CD14-positive monocyte (primary cell): ENCODE data around the gene SLC22A31. TPM values are rescaled to one million over a fixed set of nuclear protein-coding genes. Genes with fewer than 3 reads are reported as not detected.

Source experiments
- DNase-seq, 3 donors: peaks; one replicate each; pipeline ENCODE4 v3.0.0-alpha.2; 2011 to 2022
- H2AFZ ChIP-seq: 2 replicates; pipeline ENCODE4 v1.6.0; 2012; ENCODE audit warnings: mild to moderate bottlenecking, low read depth, low read length, inconsistent platforms; ENCODE audit not compliant: insufficient read depth, poor library complexity, severe bottlenecking
- H3K27ac ChIP-seq, 2 donors: 1 replicate in 1 of 2; 2 replicates in 1 of 2; pipeline ENCODE4 v1.5.1; 2012 to 2013; ENCODE audit warnings: low read length in 2 of 2, control low read depth in 1 of 2, inconsistent platforms in 1 of 2, low read depth in 1 of 2, mild to moderate bottlenecking in 1 of 2
- H3K27me3 ChIP-seq, 2 donors: one replicate each; pipeline versions ENCODE4 v1.6.0 to v1.6.1; 2011 to 2013; ENCODE audit warnings: low read length in 2 of 2; ENCODE audit not compliant: control insufficient read depth in 2 of 2, insufficient read depth in 2 of 2
- H3K36me3 ChIP-seq, 2 donors: replicated peaks in 1 of 2; 1 replicate in 1 of 2; 2 replicates in 1 of 2; pipeline versions ENCODE4 v1.5.1 to v1.6.1; 2012 to 2013; ENCODE audit warnings: low read length in 2 of 2, control low read depth in 1 of 2, inconsistent platforms in 1 of 2, mild to moderate bottlenecking in 1 of 2; ENCODE audit not compliant: insufficient read depth in 2 of 2, control insufficient read depth in 1 of 2
- H3K4me1 ChIP-seq, 2 donors: 1 replicate in 1 of 2; 2 replicates in 1 of 2; pipeline versions ENCODE4 v1.5.1 to v1.6.1; 2012 to 2013; ENCODE audit warnings: low read length in 2 of 2, control low read depth in 1 of 2, inconsistent platforms in 1 of 2, mild to moderate bottlenecking in 1 of 2, moderate library complexity in 1 of 2; ENCODE audit not compliant: insufficient read depth in 2 of 2, control insufficient read depth in 1 of 2
- H3K4me2 ChIP-seq: replicated peaks from 2 replicates; pipeline ENCODE3; 2012; ENCODE audit warnings: low read length, moderate library complexity, mild to moderate bottlenecking; ENCODE audit not compliant: poor library complexity, severe bottlenecking; ENCODE audit errors: extremely low read depth
- H3K4me3 ChIP-seq, 3 experiments: fragments of 200-600 bp in 1 of 3; sonication (generic) in 1 of 3; replicated peaks in 1 of 3; 1 replicate in 2 of 3; 2 replicates in 1 of 3; pipeline ENCODE4 v1.5.1; 2011 to 2013; ENCODE audit warnings: low read length in 3 of 3, mild to moderate bottlenecking in 3 of 3, control low read depth in 2 of 3, low read depth in 2 of 3, inconsistent platforms in 1 of 3, moderate library complexity in 1 of 3
- H3K79me2 ChIP-seq: 2 replicates; pipeline ENCODE4 v1.6.0; 2012; ENCODE audit warnings: mild to moderate bottlenecking, control low read depth, inconsistent platforms, low read length, moderate library complexity; ENCODE audit not compliant: insufficient read depth
- H3K9ac ChIP-seq: 2 replicates; pipeline ENCODE4 v1.6.0; 2017; ENCODE audit warnings: low read length, mild to moderate bottlenecking; ENCODE audit not compliant: insufficient read depth, poor library complexity, severe bottlenecking
- H3K9me3 ChIP-seq, 2 donors: replicated peaks in 1 of 2; 1 replicate in 1 of 2; 2 replicates in 1 of 2; pipeline versions ENCODE4 v1.5.1 to v1.6.1; 2012 to 2013; ENCODE audit warnings: low read length in 2 of 2, control low read depth in 1 of 2; ENCODE audit not compliant: control insufficient read depth in 1 of 2, insufficient read depth in 1 of 2
- H4K20me1 ChIP-seq: 2 replicates; pipeline ENCODE4 v1.6.0; 2012; ENCODE audit warnings: mild to moderate bottlenecking, low read length, control low read depth, moderate library complexity; ENCODE audit not compliant: insufficient read depth
- H3K27ac Mint-ChIP-seq, 7 donors: one replicate each; pipeline ENCODE4 v1.8.0; 2020; ENCODE audit warnings: mild to moderate bottlenecking in 7 of 7, mixed read lengths in 7 of 7, moderate library complexity in 6 of 7, inconsistent platforms in 2 of 7
- H3K27me3 Mint-ChIP-seq, 3 donors: one replicate each; pipeline ENCODE4 v1.8.0; 2021 to 2022; ENCODE audit warnings: low read depth in 3 of 3, mild to moderate bottlenecking in 3 of 3, mixed read lengths in 3 of 3, moderate library complexity in 3 of 3, inconsistent platforms in 1 of 3
- H3K36me3 Mint-ChIP-seq, 2 donors: one replicate each; pipeline ENCODE4 v1.8.0; 2020; ENCODE audit warnings: mixed read lengths in 2 of 2, inconsistent platforms in 1 of 2, mild to moderate bottlenecking in 1 of 2
- H3K4me1 Mint-ChIP-seq: one replicate; pipeline ENCODE4 v1.8.0; 2020; ENCODE audit warnings: mild to moderate bottlenecking, mixed read lengths
- H3K4me3 Mint-ChIP-seq, 2 donors: one replicate each; pipeline ENCODE4 v1.8.0; 2020; ENCODE audit warnings: mild to moderate bottlenecking in 2 of 2, mixed read lengths in 2 of 2, moderate library complexity in 1 of 2
- H3K9me3 Mint-ChIP-seq, 7 donors: one replicate each; pipeline ENCODE4 v1.8.0; 2020 to 2022; ENCODE audit warnings: mixed read lengths in 7 of 7, mild to moderate bottlenecking in 6 of 7, moderate library complexity in 6 of 7, inconsistent platforms in 2 of 7
- CTCF ChIP-seq: fragments of 200-600 bp; IDR thresholded peaks from one replicate; pipeline ENCODE4 v1.8.0; 2022; ENCODE audit warnings: antibody characterized with exemption, mild to moderate bottlenecking
- WGBS: methylation state at CpG from one replicate; pipeline ENCODE4 v1.1.5; 2013; ENCODE audit warnings: missing lambda C conversion rate; ENCODE audit not compliant: insufficient coverage; 5-methylcytosine and 5-hydroxymethylcytosine counted together
- intact Hi-C, 2 donors: fragments of 100-400 bp; cut with micrococcal nuclease; formaldehyde crosslinking; loops; one replicate each; pipeline versions ENCODE4 v1.15.0 to v1.15.1; 2023
- polyA plus RNA-seq, 3 donors: library from polyadenylated mRNA; depleted of rRNA in 1 of 3; unstranded in 2 of 3; stranded (reverse) in 1 of 3; fragments of 300-500 nt in 2 of 3; fragments of >200 nt in 1 of 3; fragmentation: Illumina TruSeq in 2 of 3; gene quantifications; 1 replicate in 2 of 3; 2 replicates in 1 of 3; pipeline ENCODE4 v1.2.3, GENCODE V29; 2012 to 2021

The SLC22A31 gene
- polyA plus RNA-seq, 3 donors: 0.29 TPM; not detected in 2

- peaks cover 71 to 78% of the 10 kb centered on the region in 2 donors for H3K36me3 Mint-ChIP-seq
- TF ChIP-seq CTCF: no peak
- H3K9me3 Mint-ChIP-seq: peaks cover 17 to 41% (median 31%) of the 10 kb centered on the region in 7 donors
- H3K27ac Mint-ChIP-seq: no peak overlapping the region
- Histone ChIP-seq H2AFZ (no peak overlapping the region), H3K9ac (no peak overlapping the region), H3K27me3 (no peaks in the 10 kb centered on the region), H3K27ac (no peak overlapping the region), H4K20me1 (no peaks in the 10 kb centered on the region), H3K36me3 (peaks cover 38 to 76% of the 10 kb centered on the region in 2 donors), H3K4me3 (no peak overlapping the region), H3K4me2 (no peak overlapping the region), H3K9me3 (peaks cover 34 to 39% of the 10 kb centered on the region in 2 donors), H3K4me1 (peaks cover 10 to 16% of the 10 kb centered on the region in 2 donors), H3K79me2 (peaks cover 3% of the 10 kb centered on the region)
- H3K4me3 Mint-ChIP-seq: no peak overlapping the region
- H3K27me3 Mint-ChIP-seq: no peaks in the 10 kb centered on the region
- no peak for DNase-seq
- 96% methylated on average over 14 of the region's 14 CpGs for WGBS
- peaks cover 13% of the 10 kb centered on the region for H3K4me1 Mint-ChIP-seq
- intact Hi-C loops: no loop called here
Measured at GRCh38 chr16:89230255-89230654, 29.9 kb upstream of the SLC22A31 start.

- H3K27ac ChIP-seq: no peak overlapping the region
- peaks cover 78 to 89% of the 10 kb centered on the region in 2 donors for H3K36me3 Mint-ChIP-seq
Measured at GRCh38 chr16:89224665-89225064, 24.3 kb upstream of the SLC22A31 start.

More at GRCh38 chr16:89224665-89225064, 24.3 kb upstream of the SLC22A31 start:
- Mint-ChIP-seq H3K27ac (no peak overlapping the region), H3K4me1 (peaks cover 1% of the 10 kb centered on the region), H3K27me3 (no peaks in the 10 kb centered on the region), H3K4me3 (no peak overlapping the region), H3K9me3 (peaks cover 11 to 29% (median 18%) of the 10 kb centered on the region in 7 donors)
- Histone ChIP-seq H2AFZ (no peak overlapping the region), H3K9ac (no peak overlapping the region), H3K27me3 (no peaks in the 10 kb centered on the region), H3K36me3 (peaks cover 66 to 91% of the 10 kb centered on the region in 2 donors), H3K4me2 (no peak overlapping the region), H3K4me1 (no peaks in the 10 kb centered on the region), H4K20me1 (peaks cover 9% of the 10 kb centered on the region), H3K79me2 (no peaks in the 10 kb centered on the region), H3K9me3 (peaks cover 26 to 34% of the 10 kb centered on the region in 2 donors), H3K4me3 (no peak overlapping the region)
- 97% methylated on average over 5 of the region's 10 CpGs for WGBS
- intact Hi-C loops: no loop called here
- DNase-seq: no peak
- TF ChIP-seq CTCF: no peak
